OCI-LY1 (cell line): ENCODE measurements around the gene PLGRKT.
"Not testable (repeated sequence)": the region's sequence is repeated elsewhere in the genome, so short reads cannot be mapped to it uniquely, and the experiment has no call there.

Experiments
- H2AFZ ChIP-seq: fragments of 200-600 bp; sonication (generic), shearing (Covaris generic); 2 replicates; pipeline ENCODE4 v1.6.0; 2014; ENCODE audit warnings: antibody characterized with exemption, mild to moderate bottlenecking, low read length
- H3F3A ChIP-seq: fragments of 200-600 bp; sonication (generic), shearing (Covaris generic); 2 replicates; pipeline ENCODE4 v1.6.0; 2014; ENCODE audit warnings: mild to moderate bottlenecking, antibody characterized with exemption, low read length, moderate library complexity; ENCODE audit not compliant: insufficient read depth
- H3K27ac ChIP-seq: fragments of 200-600 bp; sonication (generic); 2 replicates; pipeline ENCODE4 v1.5.1; 2014; ENCODE audit warnings: low read length, mixed run types, mild to moderate bottlenecking, low read depth; ENCODE audit not compliant: poor library complexity, severe bottlenecking
- H3K27me3 ChIP-seq: fragments of 200-600 bp; sonication (generic); 2 replicates; pipeline ENCODE4 v1.6.0; 2014; ENCODE audit warnings: antibody characterized with exemption, mild to moderate bottlenecking, low read length, moderate library complexity; ENCODE audit not compliant: insufficient read depth
- H3K36me3 ChIP-seq: fragments of 200-600 bp; sonication (generic); 2 replicates; pipeline ENCODE4 v1.6.1; 2014; ENCODE audit warnings: mild to moderate bottlenecking, antibody characterized with exemption, low read length, moderate library complexity, mixed read lengths; ENCODE audit not compliant: insufficient read depth
- H3K4me1 ChIP-seq: fragments of 200-600 bp; sonication (generic); 2 replicates; pipeline ENCODE4 v1.5.1; 2014; ENCODE audit warnings: mild to moderate bottlenecking, low read length, moderate library complexity; ENCODE audit not compliant: insufficient read depth, severe bottlenecking
- H3K4me2 ChIP-seq: fragments of 200-600 bp; sonication (generic), shearing (Covaris generic); 2 replicates; pipeline ENCODE4 v1.6.1; 2014; ENCODE audit warnings: low read length
- H3K4me3 ChIP-seq: fragments of 200-600 bp; sonication (generic); 2 replicates; pipeline ENCODE4 v1.5.1; 2014; ENCODE audit warnings: low read length, low read depth, mild to moderate bottlenecking, mixed read lengths; ENCODE audit not compliant: poor library complexity, severe bottlenecking
- H3K79me2 ChIP-seq: fragments of 200-600 bp; shearing (Covaris generic); 2 replicates; pipeline ENCODE4 v1.6.1; 2016; ENCODE audit warnings: mixed run types, low read length, mixed read lengths; ENCODE audit not compliant: insufficient read depth
- H3K9ac ChIP-seq: fragments of 200-600 bp; sonication (generic), shearing (Covaris generic); 2 replicates; pipeline ENCODE4 v1.6.1; 2014; ENCODE audit warnings: mild to moderate bottlenecking, low read length, mixed read lengths
- H3K9me2 ChIP-seq: fragments of 200-600 bp; sonication (generic), shearing (Covaris generic); 2 replicates; pipeline ENCODE4 v1.6.1; 2014; ENCODE audit warnings: low read depth, mild to moderate bottlenecking, low read length, mixed read lengths
- H3K9me3 ChIP-seq: fragments of 200-600 bp; shearing (Covaris generic); 2 replicates; pipeline ENCODE4 v1.6.1; 2014; ENCODE audit warnings: low read length, mixed read lengths
- H4K20me1 ChIP-seq: fragments of 200-600 bp; sonication (generic), shearing (Covaris generic); 2 replicates; pipeline ENCODE4 v1.6.0; 2016; ENCODE audit warnings: mild to moderate bottlenecking, low read length; ENCODE audit not compliant: insufficient read depth
- EZH2 ChIP-seq: fragments of 200-600 bp; sonication (generic), shearing (Covaris generic); IDR thresholded peaks from 2 replicates; pipeline ENCODE4 v1.8.0; 2017; ENCODE audit warnings: borderline replicate concordance, mixed run types, mild to moderate bottlenecking, antibody characterized with exemption, low read length, moderate library complexity, mixed read lengths
- TF ChIP-seq, protein P1 (sequence below): fragments of 200-600 bp; sonication (generic), shearing (Covaris generic); IDR thresholded peaks from 2 replicates; pipeline ENCODE4 v1.5.1; 2017; ENCODE audit warnings: mild to moderate bottlenecking, antibody characterized with exemption, low read length, moderate library complexity, mixed read lengths

PLGRKT gene

DNA sequence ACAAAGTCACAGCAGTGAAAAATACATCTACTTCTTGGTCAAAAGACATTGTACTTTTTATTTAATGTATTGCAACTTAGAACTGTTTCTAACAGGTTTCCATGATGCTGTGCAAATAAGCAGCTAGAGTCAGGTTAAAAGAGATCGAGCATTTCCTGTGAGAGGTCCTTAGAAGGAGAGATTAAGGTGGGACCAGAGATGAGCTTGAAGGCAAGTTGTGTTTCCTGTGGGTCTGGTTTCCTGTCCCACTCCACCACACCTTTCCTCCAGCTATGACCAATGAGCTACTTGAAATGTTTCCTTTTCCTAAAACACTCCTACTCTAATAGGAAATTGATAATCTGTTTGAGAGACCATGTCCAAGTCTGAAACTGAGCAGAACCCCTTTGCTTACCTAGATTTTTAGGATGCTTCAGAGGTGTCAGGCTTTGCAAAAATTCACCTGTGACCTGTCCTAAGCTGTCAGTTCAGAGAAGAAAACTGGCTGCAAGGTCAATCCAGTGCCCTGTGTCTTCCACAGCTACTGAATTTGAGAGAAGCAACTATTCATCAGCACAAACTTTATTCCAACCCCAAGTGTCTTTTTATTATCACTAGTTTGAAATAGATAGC lies 85.0 kb downstream of the PLGRKT start:
- TF ChIP-seq, protein P1, sequence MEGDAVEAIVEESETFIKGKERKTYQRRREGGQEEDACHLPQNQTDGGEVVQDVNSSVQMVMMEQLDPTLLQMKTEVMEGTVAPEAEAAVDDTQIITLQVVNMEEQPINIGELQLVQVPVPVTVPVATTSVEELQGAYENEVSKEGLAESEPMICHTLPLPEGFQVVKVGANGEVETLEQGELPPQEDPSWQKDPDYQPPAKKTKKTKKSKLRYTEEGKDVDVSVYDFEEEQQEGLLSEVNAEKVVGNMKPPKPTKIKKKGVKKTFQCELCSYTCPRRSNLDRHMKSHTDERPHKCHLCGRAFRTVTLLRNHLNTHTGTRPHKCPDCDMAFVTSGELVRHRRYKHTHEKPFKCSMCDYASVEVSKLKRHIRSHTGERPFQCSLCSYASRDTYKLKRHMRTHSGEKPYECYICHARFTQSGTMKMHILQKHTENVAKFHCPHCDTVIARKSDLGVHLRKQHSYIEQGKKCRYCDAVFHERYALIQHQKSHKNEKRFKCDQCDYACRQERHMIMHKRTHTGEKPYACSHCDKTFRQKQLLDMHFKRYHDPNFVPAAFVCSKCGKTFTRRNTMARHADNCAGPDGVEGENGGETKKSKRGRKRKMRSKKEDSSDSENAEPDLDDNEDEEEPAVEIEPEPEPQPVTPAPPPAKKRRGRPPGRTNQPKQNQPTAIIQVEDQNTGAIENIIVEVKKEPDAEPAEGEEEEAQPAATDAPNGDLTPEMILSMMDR = no peak
- Histone ChIP-seq H3K27ac (no peak overlapping the region), H3F3A (no peaks in the 10 kb centered on the region), H3K4me1 (peaks cover 5% of the 10 kb centered on the region), H3K79me2 (no peaks in the 10 kb centered on the region), H4K20me1 (no peaks in the 10 kb centered on the region), H3K27me3 (no peaks in the 10 kb centered on the region), H3K36me3 (no peaks in the 10 kb centered on the region), H3K4me2 (no peak overlapping the region), H3K9me2 (no peaks in the 10 kb centered on the region), H2AFZ (no peak overlapping the region), H3K9me3 (peaks cover 3% of the 10 kb centered on the region; the same call in 1 of the 2 replicates), H3K9ac (no peak overlapping the region), H3K4me3 (no peak overlapping the region)

DNA sequence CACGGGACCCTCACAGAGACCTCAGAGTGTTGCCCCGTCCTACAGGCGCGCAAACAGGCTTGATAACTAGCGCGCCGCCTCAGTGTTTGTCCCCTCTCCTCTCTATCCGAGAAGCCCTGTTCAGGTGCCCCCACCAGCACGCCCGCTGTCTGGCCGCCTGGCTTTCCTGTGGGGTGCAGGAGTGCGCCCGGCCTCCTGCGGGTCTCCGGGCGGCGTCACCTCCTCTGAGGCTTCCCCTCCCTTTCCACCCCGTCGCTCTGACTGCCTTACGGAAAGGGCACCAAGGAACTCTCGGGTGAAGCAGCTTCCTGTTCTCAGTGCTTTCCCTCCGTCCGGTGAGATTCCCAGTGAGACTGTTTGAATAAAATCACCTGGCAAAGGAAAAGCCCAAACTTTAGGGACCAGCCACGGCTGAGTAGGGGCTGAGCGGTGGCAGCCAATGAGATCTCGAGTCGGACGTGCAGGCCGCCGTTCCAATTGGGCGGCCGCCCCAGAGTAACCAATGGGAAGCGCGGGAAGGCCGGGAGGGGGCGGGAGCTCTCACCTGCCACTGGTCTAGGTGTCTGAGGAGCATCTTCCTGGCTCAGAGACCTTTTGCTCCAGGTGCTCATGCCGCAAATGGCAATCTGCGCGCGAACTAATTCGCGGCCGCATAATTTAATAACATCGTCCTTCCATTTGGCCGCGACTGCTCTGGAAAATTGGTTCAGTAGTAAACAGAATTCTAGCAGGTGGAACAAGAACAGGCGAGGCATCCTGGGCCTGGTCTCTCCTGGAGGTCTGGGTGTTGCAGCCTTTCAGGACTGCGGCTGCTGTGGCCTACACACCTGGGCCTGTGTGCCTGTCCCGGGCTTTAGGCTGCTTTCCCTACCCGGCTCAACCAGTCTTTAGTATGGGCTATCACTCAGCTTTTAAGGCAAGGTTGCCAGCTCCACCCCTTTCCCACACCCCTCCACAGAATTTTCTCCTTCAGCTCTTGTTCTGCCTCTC lies 98.4 kb downstream of the PLGRKT start, which contains the start of gene RLN1:
TSS of gene RLN1 (minus strand) at position 885 of the 990 bp plus-strand sequence. CDS start at position 755, 130 bp downstream.
- H3K9me2 ChIP-seq, H3K79me2 ChIP-seq, H3K27ac ChIP-seq, H3K9ac ChIP-seq, H3K36me3 ChIP-seq, H3F3A ChIP-seq, H3K27me3 ChIP-seq, H4K20me1 ChIP-seq, H3K9me3 ChIP-seq: not testable (repeated sequence)
- Histone ChIP-seq H3K4me1 (peaks cover 34% of the 10 kb centered on the region), H3K4me3 (peak within 1 kb of the TSS; percentile 41), H3K4me2 (peak within 1 kb of the TSS; percentile 54), H2AFZ (peak within 1 kb of the TSS; percentile 26; the same call in 1 of the 2 replicates)

DNA sequence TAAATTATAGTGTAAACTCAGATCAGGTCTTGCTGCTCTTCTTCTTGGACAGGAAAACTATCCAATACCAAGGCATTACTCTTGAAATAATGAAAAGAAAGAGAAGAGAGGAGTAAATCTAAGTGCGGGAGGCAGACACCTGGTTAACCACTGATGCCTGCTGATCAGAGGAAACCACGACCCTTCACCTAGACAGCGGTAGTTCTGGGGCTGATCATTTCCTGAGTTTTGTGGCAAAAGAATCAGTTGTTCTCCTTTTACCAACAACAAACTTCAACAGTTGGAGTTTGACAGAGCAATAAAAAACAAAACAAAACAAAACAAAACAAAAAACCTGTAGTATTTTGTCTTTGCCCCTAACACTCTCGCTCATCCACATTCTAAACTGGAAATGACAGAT lies 101.0 kb downstream of the PLGRKT start:
- peak overlapping the region; percentile 28 for H3K4me3 ChIP-seq
- H2AFZ ChIP-seq = no peak overlapping the region
- peaks cover 34% of the 10 kb centered on the region for H3K4me1 ChIP-seq
- H3K9ac ChIP-seq = peak overlapping the region; percentile 16
- H4K20me1 ChIP-seq = no peaks in the 10 kb centered on the region
- peak overlapping the region; percentile 17 for H3K27ac ChIP-seq
- no peaks in the 10 kb centered on the region for H3K9me3 ChIP-seq
- H3K9me2 ChIP-seq = no peaks in the 10 kb centered on the region
- H3K79me2 ChIP-seq = no peaks in the 10 kb centered on the region
- peak overlapping the region; percentile 55 for H3K4me2 ChIP-seq
- no peaks in the 10 kb centered on the region for H3K27me3 ChIP-seq
- H3F3A ChIP-seq = no peaks in the 10 kb centered on the region
- no peak for TF ChIP-seq EZH2
- TF ChIP-seq, protein P1 = no peak
- no peaks in the 10 kb centered on the region for H3K36me3 ChIP-seq

GRCh38 chr9:5331276-5331675 lies 106.4 kb downstream of the PLGRKT start:
- H3K9me2 ChIP-seq, H3K79me2 ChIP-seq, H4K20me1 ChIP-seq, H3K9ac ChIP-seq, H3K9me3 ChIP-seq, H3K4me3 ChIP-seq, H3K27me3 ChIP-seq, H3K36me3 ChIP-seq, H3K4me2 ChIP-seq, H2AFZ ChIP-seq, H3F3A ChIP-seq, H3K27ac ChIP-seq: not testable (repeated sequence)
- peaks cover 11% of the 10 kb centered on the region for H3K4me1 ChIP-seq
